ENCODE data around the gene SNED1.
"Not testable (repeated sequence)": the region's sequence is repeated elsewhere in the genome, so short reads cannot be mapped to it uniquely, and the experiment has no call there.

The SNED1 gene

GRCh38 chr2:241088376-241088775, 90.0 kb downstream of the SNED1 start:
- no peak for DNase-seq

GRCh38 chr2:241088791-241089732, 90.6 kb downstream of the SNED1 start:
- DNase-seq = no peak

- DNase-seq = no peak
These were observed 92.8 kb downstream of the SNED1 start for GRCh38 chr2:241091201-241091600.

GRCh38 chr2:241091734-241092445, 93.5 kb downstream of the SNED1 start:
- no peak for DNase-seq

- no peak for DNase-seq
These were observed 94.3 kb downstream of the SNED1 start for GRCh38 chr2:241092677-241093076.

GRCh38 chr2:241093133-241093781, 94.8 kb downstream of the SNED1 start:
- DNase-seq = not testable (repeated sequence)

GRCh38 chr2:241094172-241094571, 95.8 kb downstream of the SNED1 start:
- no peak for DNase-seq

GRCh38 chr2:241094924-241095420, 96.6 kb downstream of the SNED1 start:
- DNase-seq = no peak

- no peak for DNase-seq
These were observed 97.3 kb downstream of the SNED1 start for GRCh38 chr2:241095594-241096290.

- DNase-seq = no peak
These were observed 98.6 kb downstream of the SNED1 start for GRCh38 chr2:241096979-241097378.

GRCh38 chr2:241099246-241099645, 100.8 kb downstream of the SNED1 start:
- DNase-seq = no peak

- peak; percentile 86 for DNase-seq
These were observed 103.9 kb downstream of the SNED1 start, which contains the start of gene MTERF4 for GRCh38 chr2:241102239-241102803. TSS of gene MTERF4 (minus strand) at chr2:241102287. CDS start at chr2:241102273, 14 bp downstream.

- DNase-seq = no peak
These were observed 104.8 kb downstream of the SNED1 start for GRCh38 chr2:241103176-241103595.

GRCh38 chr2:241104611-241105010, 106.2 kb downstream of the SNED1 start:
- not testable (repeated sequence) for DNase-seq

GRCh38 chr2:241105641-241106040, 107.2 kb downstream of the SNED1 start:
- DNase-seq = no peak

- no peak for DNase-seq
These were observed 108.8 kb downstream of the SNED1 start for GRCh38 chr2:241107031-241107783.

- DNase-seq = no peak
These were observed 110.1 kb downstream of the SNED1 start for GRCh38 chr2:241108271-241109209.

GRCh38 chr2:241109210-241110088, 111.0 kb downstream of the SNED1 start:
- no peak for DNase-seq

GRCh38 chr2:241110089-241110606, 111.7 kb downstream of the SNED1 start:
- DNase-seq = no peak

Measured in stimulated activated CD4-positive, alpha-beta T cell treated with anti-CD3 and anti-CD28 coated beads, Interleukin-12 subunit alpha, Interleukin-12 subunit beta, amount 100 ng/mL, for 4 hours (primary cell).